Esophagus muscularis mucosa (tissue), 4 donors: ENCODE measurements around the gene SNRNP48. TPM values are rescaled to one million over a fixed set of nuclear protein-coding genes. Genes with fewer than 3 reads are reported as not detected.

ENCODE experiments used
- DNase-seq: peaks from one replicate; pipeline ENCODE4 v3.0.0-alpha.2; 2017; ENCODE audit errors: extremely low spot score
- H3K27ac ChIP-seq, 4 donors: fragments of 200-600 bp; sonication (generic); replicated peaks in 1 of 4; 1 replicate in 3 of 4; 2 replicates in 1 of 4; pipeline ENCODE4 v1.5.1; 2016 to 2019; ENCODE audit warnings: mild to moderate bottlenecking in 1 of 4
- H3K27me3 ChIP-seq, 4 donors: fragments of 200-600 bp; sonication (generic); one replicate each; pipeline versions ENCODE4 v1.5.1 to v1.6.0; 2016 to 2019
- H3K36me3 ChIP-seq, 4 donors: fragments of 200-600 bp; sonication (generic); one replicate each; pipeline ENCODE4 v1.5.1; 2016 to 2019
- H3K4me1 ChIP-seq, 4 donors: fragments of 200-600 bp; sonication (generic); one replicate each; pipeline ENCODE4 v1.5.1; 2016 to 2019
- H3K4me3 ChIP-seq, 4 donors: fragments of 200-600 bp; sonication (generic); 1 replicate in 2 of 4; 2 replicates in 2 of 4; pipeline ENCODE4 v1.5.1; 2016 to 2019; ENCODE audit warnings: mild to moderate bottlenecking in 4 of 4, moderate library complexity in 1 of 4
- H3K9me3 ChIP-seq, 4 donors: fragments of 200-600 bp; sonication (generic); 1 replicate in 3 of 4; 2 replicates in 1 of 4; pipeline ENCODE4 v1.5.1; 2016 to 2019
- CTCF ChIP-seq, 3 experiments: fragments of 200-600 bp in 2 of 3; fragments of 450-650 bp in 1 of 3; sonication (generic) in 2 of 3; IDR thresholded peaks; one replicate each; pipeline ENCODE4 v1.5.1; 2017 to 2019; ENCODE audit warnings: antibody characterized with exemption in 3 of 3, mild to moderate bottlenecking in 2 of 3, moderate library complexity in 1 of 3
- EP300 ChIP-seq: sonication (generic); formaldehyde crosslinking; IDR thresholded peaks from one replicate; pipeline ENCODE4 v1.6.1; 2017; ENCODE audit warnings: antibody characterized with exemption
- POLR2A ChIP-seq: fragments of 450-650 bp; IDR thresholded peaks from one replicate; pipeline ENCODE4 v1.6.1; 2017; ENCODE audit warnings: antibody characterized with exemption, moderate library complexity, mild to moderate bottlenecking, low read depth
- POLR2AphosphoS5 ChIP-seq, 2 donors: sonication (generic); formaldehyde crosslinking; IDR thresholded peaks; one replicate each; pipeline ENCODE4 v1.6.1; 2017; ENCODE audit warnings: antibody characterized with exemption in 2 of 2
- WGBS: methylation state at CpG from one replicate; pipeline ENCODE4 v1.1.5; 2018; 5-methylcytosine and 5-hydroxymethylcytosine counted together
- intact Hi-C: fragments of 100-400 bp; cut with DNase I; formaldehyde crosslinking; loops from one replicate; pipeline ENCODE4 v1.15.1; 2023
- total RNA-seq, 4 donors: library from RNA; depleted of rRNA; stranded (reverse); fragments of >200 nt; gene quantifications; one replicate each; pipeline versions ENCODE4 v1.1.0 to v1.2.1, GENCODE V29; 2016

The SNRNP48 gene
- total RNA-seq, 4 donors from 2014 or later: 8.9 to 17.0 (median 9.5) TPM

GRCh38 chr6:7572213-7572943 lies 17.6 kb upstream of the SNRNP48 start:
- Histone ChIP-seq H3K27ac (no peak overlapping the region), H3K27me3 (peaks cover 0 to 25% (median 0%) of the 10 kb centered on the region in 4 donors), H3K36me3 (peaks cover 0 to 92% (median 0%) of the 10 kb centered on the region in 4 donors), H3K9me3 (no peaks in the 10 kb centered on the region), H3K4me3 (no peak overlapping the region), H3K4me1 (no peaks in the 10 kb centered on the region)
- DNase-seq: no peak
- 89% methylated on average over 9 of the region's 9 CpGs for WGBS
- intact Hi-C loops: no loop called here
- TF ChIP-seq POLR2AphosphoS5 (IDR thresholded peaks at IDR 0.05): no peak

- Histone ChIP-seq H3K36me3 (peaks cover 0 to 92% (median 0%) of the 10 kb centered on the region in 4 donors), H3K9me3 (no peaks in the 10 kb centered on the region), H3K27ac (no peak overlapping the region), H3K27me3 (peaks cover 0 to 25% (median 0%) of the 10 kb centered on the region in 4 donors), H3K4me1 (no peaks in the 10 kb centered on the region), H3K4me3 (no peak overlapping the region)
- TF ChIP-seq POLR2A: no peak
- no peak for TF ChIP-seq POLR2AphosphoS5 (IDR thresholded peaks at IDR 0.05)
- TF ChIP-seq EP300: no peak
- no peak for TF ChIP-seq CTCF (IDR thresholded peaks at IDR 0.05)
- no peak for DNase-seq
- intact Hi-C loops: no loop called here
- WGBS: 85% methylated on average over 2 of the region's 2 CpGs
Observed at GRCh38 chr6:7574500-7574899, 15.5 kb upstream of the SNRNP48 start.

GRCh38 chr6:7578516-7578915 lies 11.5 kb upstream of the SNRNP48 start:
- no peak overlapping the region for H3K4me3 ChIP-seq
- H3K9me3 ChIP-seq: no peaks in the 10 kb centered on the region
- H3K36me3 ChIP-seq: peaks cover 0 to 92% (median 0%) of the 10 kb centered on the region in 4 donors
- TF ChIP-seq EP300 (no peak), POLR2AphosphoS5 (IDR thresholded peaks at IDR 0.05) (no peak), POLR2A (no peak), CTCF (IDR thresholded peaks at IDR 0.05) (no peak)
- no peak overlapping the region for H3K27ac ChIP-seq
- WGBS: 40% methylated on average over 2 of the region's 2 CpGs
- intact Hi-C loops: no loop called here
- DNase-seq: no peak
- H3K4me1 ChIP-seq: no peaks in the 10 kb centered on the region
- peaks cover 0 to 20% (median 0%) of the 10 kb centered on the region in 4 donors for H3K27me3 ChIP-seq

GRCh38 chr6:7578931-7579330 lies 11.1 kb upstream of the SNRNP48 start:
- Histone ChIP-seq H3K4me1 (no peaks in the 10 kb centered on the region), H3K36me3 (peaks cover 0 to 96% (median 0%) of the 10 kb centered on the region in 4 donors), H3K9me3 (no peaks in the 10 kb centered on the region), H3K27me3 (peaks cover 0 to 20% (median 0%) of the 10 kb centered on the region in 4 donors), H3K4me3 (no peak overlapping the region), H3K27ac (no peak overlapping the region)
- intact Hi-C loops: no loop called here
- DNase-seq: no peak
- WGBS: 75% methylated on average over 2 of the region's 2 CpGs
- no peak for TF ChIP-seq POLR2A
- TF ChIP-seq EP300: no peak
- no peak for TF ChIP-seq CTCF (IDR thresholded peaks at IDR 0.05)
- no peak for TF ChIP-seq POLR2AphosphoS5 (IDR thresholded peaks at IDR 0.05)

GRCh38 chr6:7579851-7580250 lies 10.1 kb upstream of the SNRNP48 start:
- Histone ChIP-seq H3K9me3 (no peaks in the 10 kb centered on the region), H3K36me3 (peaks cover 0 to 97% (median 0%) of the 10 kb centered on the region in 4 donors), H3K27ac (no peak overlapping the region), H3K27me3 (peaks cover 0 to 20% (median 0%) of the 10 kb centered on the region in 4 donors), H3K4me1 (no peaks in the 10 kb centered on the region), H3K4me3 (no peak overlapping the region)
- DNase-seq: no peak
- TF ChIP-seq POLR2AphosphoS5 (IDR thresholded peaks at IDR 0.05) (no peak), EP300 (no peak), CTCF (IDR thresholded peaks at IDR 0.05) (no peak), POLR2A (no peak)
- intact Hi-C loops: no loop called here
- WGBS: 91% methylated on average over 9 of the region's 9 CpGs
